ENCODE results near the gene SLC25A22. TPM values are rescaled to one million over a fixed set of nuclear protein-coding genes. Genes with fewer than 3 reads are reported as not detected.

Gene SLC25A22
- total and polyA plus RNA-seq, 4 donors, result 3.2 to 12.9 (median 7.9) TPM

DNA sequence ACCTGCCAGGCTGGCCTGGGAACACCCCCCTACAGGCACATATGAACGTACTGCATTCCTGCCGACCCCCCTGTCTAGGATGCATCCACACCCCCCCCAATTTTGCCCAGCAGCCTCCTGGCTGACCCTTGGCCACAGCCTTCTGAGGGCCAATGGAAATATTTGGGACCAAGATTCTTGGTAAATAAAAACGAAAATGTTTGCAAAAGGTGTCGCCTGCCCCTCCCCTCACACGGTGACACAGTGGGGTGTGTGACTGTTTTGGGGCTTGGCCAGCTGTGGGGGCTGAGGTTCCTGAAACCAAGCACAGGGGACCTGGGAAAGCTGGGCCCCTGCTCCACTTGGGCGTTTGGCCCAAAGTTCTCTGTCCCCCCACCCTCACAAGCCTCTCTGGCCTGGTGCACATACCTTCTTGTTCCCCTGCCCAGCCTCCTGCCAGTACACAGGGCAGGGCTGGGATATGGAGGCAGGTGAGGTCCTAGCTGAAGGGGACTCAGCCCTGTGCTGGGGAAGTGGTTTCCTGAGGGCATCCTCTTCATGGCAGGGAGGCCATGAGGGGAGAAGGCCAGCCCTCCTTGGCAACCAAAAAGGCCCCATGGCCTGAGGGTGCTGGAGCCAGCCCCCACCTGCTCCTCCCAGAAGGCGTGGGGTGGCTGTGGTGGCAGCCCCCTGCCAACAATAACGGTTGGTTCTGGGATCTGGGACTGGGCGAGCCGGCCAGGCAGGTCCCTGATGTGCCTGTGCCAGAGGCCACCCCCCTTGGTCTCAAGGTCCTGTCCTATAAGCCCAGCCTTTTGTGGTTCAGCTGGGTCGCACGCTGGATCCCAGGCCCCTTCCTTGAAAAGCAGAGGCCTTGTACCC is 27.5 kb upstream of the SLC25A22 start:
- intact Hi-C loops (cut with DNase I), result no loop called here
- H3K36me3 ChIP-seq (ENCODE audit: control insufficient read depth in 1 of 2, insufficient read depth in 2 of 2, low read length in 1 of 2), result peaks cover 0 to 6% of the 10 kb centered on the region in 2 donors
- no peak for ATAC-seq (ENCODE audit: low FRiP score)
- no peaks in the 10 kb centered on the region for H3K9me3 ChIP-seq (ENCODE audit: control insufficient read depth, low read length)
- H3K4me1 ChIP-seq (ENCODE audit: control insufficient read depth in 1 of 2, insufficient read depth in 2 of 2, low read length in 2 of 2), result no peaks in the 10 kb centered on the region
- no peaks in the 10 kb centered on the region for H3K27me3 ChIP-seq (ENCODE audit: control insufficient read depth in 1 of 2, insufficient read depth in 2 of 2, low read length in 1 of 2)
- WGBS, 2 donors, result 67 to 69% methylated on average over 11 to 12 of the region's 12 CpGs
- H3K4me3 ChIP-seq (ENCODE audit: low read length in 2 of 2), result no peak overlapping the region
- DNase-seq, result no peak
- H3K27ac ChIP-seq (ENCODE audit: low read depth in 1 of 2, low read length in 2 of 2), result no peak overlapping the region

DNA sequence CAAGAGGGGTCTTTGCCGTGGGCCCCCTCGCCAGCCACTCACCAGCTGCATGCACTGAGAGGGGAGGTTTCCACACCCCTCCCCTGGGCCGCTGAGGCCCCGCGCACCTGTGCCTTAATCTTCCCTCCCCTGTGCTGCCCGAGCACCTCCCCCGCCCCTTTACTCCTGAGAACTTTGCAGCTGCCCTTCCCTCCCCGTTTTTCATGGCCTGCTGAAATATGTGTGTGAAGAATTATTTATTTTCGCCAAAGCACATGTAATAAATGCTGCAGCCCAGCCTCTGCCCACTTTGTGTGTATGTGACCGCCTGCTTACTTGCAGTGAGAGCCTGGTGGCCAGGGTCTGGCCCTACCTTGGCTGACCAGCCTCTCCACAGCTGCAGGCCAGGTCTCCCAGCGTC is 26.9 kb upstream of the SLC25A22 start:
- no peak for DNase-seq
- Histone ChIP-seq H3K27ac (ENCODE audit: low read depth in 1 of 2, low read length in 2 of 2) (no peak overlapping the region), H3K27me3 (ENCODE audit: control insufficient read depth in 1 of 2, insufficient read depth in 2 of 2, low read length in 1 of 2) (no peaks in the 10 kb centered on the region), H3K36me3 (ENCODE audit: control insufficient read depth in 1 of 2, insufficient read depth in 2 of 2, low read length in 1 of 2) (peaks cover 0 to 6% of the 10 kb centered on the region in 2 donors), H3K4me1 (ENCODE audit: control insufficient read depth in 1 of 2, insufficient read depth in 2 of 2, low read length in 2 of 2) (no peaks in the 10 kb centered on the region), H3K9me3 (ENCODE audit: control insufficient read depth, low read length) (no peaks in the 10 kb centered on the region), H3K4me3 (ENCODE audit: low read length in 2 of 2) (no peak overlapping the region)
- 81% methylated on average over 11 of the region's 11 CpGs for WGBS, 2 donors
- ATAC-seq (ENCODE audit: low FRiP score), result no peak
- intact Hi-C loops (cut with DNase I), result no loop called here

DNA sequence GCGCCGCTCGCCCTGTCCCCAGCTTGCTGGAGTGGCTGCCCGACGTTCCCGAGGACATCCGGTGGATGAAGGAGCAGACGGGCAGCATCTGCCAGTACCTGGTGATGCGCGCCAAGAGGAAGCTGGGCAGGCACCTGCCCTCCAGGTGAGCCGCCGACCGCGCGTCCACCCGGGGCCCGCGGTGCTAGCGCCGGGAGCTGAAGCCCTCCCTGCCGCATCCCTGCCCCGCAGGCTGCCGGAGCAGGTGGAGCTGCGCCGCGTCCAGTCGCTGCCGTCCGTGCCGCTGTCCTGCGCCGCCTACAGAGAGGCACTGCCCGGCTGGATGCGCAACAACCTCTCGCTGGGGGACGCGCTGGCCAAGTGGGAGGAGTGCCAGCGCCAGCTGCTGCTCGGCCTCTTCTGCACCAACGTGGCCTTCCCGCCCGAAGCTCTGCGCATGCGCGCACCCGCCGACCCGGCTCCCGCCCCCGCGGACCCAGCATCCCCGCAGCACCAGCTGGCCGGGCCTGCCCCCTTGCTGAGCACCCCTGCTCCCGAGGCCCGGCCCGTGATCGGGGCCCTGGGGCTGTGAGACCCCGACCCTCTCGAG is 26.3 kb upstream of the SLC25A22 start:
- no peak for ATAC-seq (ENCODE audit: low FRiP score)
- intact Hi-C loops (cut with DNase I), result no loop called here
- Histone ChIP-seq H3K4me3 (ENCODE audit: low read length in 2 of 2) (no peak overlapping the region), H3K4me1 (ENCODE audit: control insufficient read depth in 1 of 2, insufficient read depth in 2 of 2, low read length in 2 of 2) (no peaks in the 10 kb centered on the region), H3K36me3 (ENCODE audit: control insufficient read depth in 1 of 2, insufficient read depth in 2 of 2, low read length in 1 of 2) (peaks cover 0 to 6% of the 10 kb centered on the region in 2 donors), H3K27ac (ENCODE audit: low read depth in 1 of 2, low read length in 2 of 2) (no peak overlapping the region), H3K27me3 (ENCODE audit: control insufficient read depth in 1 of 2, insufficient read depth in 2 of 2, low read length in 1 of 2) (no peaks in the 10 kb centered on the region), H3K9me3 (ENCODE audit: control insufficient read depth, low read length) (no peaks in the 10 kb centered on the region)
- WGBS, 2 donors, result 76 to 78% methylated on average over 57 to 59 of the region's 59 CpGs
- DNase-seq, result no peak

DNA sequence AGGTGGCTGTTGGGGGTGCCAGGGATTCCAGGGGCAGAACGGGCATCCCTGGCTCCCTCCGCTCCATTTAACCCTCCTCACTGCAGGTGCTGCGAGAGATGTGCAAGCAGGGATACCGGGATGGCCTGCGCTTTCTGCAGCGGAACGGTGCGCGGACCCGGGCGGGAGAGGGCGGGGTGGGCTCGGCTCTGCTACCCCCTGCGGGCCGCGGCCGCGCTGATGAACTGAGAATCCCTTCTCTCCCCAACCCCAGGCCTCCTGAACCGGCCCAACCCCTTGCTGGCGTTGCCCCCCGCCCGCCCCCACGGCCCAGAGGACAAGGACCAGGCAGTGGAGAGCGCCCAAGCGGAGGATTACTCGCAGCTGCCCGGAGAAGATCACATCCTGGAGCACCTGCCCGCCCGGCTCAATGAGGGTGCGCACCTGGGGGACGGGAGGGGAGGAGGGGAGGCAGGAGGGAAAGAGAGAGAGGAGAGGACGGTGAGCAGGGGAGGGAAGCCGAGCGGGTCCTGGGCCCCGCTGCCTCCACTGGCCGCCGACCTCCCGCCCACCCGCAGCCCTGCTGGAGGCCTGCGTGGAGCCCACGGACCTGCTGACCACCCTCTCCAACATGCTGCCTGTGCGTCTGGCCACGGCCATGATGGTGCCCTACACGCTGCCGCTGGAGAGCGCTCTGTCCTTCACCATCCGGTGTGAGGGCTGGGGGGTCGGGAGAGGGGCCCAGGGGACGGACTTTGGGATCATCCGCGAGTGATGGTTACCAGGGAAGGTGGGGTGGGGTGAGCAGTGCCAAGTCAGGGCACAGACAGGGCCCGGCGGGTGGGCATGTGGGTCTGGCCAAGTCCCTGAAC is 25.6 kb upstream of the SLC25A22 start:
- ATAC-seq (ENCODE audit: low FRiP score) (no peak), DNase-seq (no peak)
- H3K27ac ChIP-seq (ENCODE audit: low read depth in 1 of 2, low read length in 2 of 2), result no peak overlapping the region
- WGBS, 2 donors, result 85 to 89% methylated on average over 46 to 53 of the region's 53 CpGs
- H3K4me1 ChIP-seq (ENCODE audit: control insufficient read depth in 1 of 2, insufficient read depth in 2 of 2, low read length in 2 of 2), result no peaks in the 10 kb centered on the region
- intact Hi-C loops (cut with DNase I), result no loop called here
- H3K27me3 ChIP-seq (ENCODE audit: control insufficient read depth in 1 of 2, insufficient read depth in 2 of 2, low read length in 1 of 2), result no peaks in the 10 kb centered on the region
- peaks cover 0 to 6% of the 10 kb centered on the region in 2 donors for H3K36me3 ChIP-seq (ENCODE audit: control insufficient read depth in 1 of 2, insufficient read depth in 2 of 2, low read length in 1 of 2)
- no peak overlapping the region for H3K4me3 ChIP-seq (ENCODE audit: low read length in 2 of 2)
- H3K9me3 ChIP-seq (ENCODE audit: control insufficient read depth, low read length), result no peaks in the 10 kb centered on the region

DNA sequence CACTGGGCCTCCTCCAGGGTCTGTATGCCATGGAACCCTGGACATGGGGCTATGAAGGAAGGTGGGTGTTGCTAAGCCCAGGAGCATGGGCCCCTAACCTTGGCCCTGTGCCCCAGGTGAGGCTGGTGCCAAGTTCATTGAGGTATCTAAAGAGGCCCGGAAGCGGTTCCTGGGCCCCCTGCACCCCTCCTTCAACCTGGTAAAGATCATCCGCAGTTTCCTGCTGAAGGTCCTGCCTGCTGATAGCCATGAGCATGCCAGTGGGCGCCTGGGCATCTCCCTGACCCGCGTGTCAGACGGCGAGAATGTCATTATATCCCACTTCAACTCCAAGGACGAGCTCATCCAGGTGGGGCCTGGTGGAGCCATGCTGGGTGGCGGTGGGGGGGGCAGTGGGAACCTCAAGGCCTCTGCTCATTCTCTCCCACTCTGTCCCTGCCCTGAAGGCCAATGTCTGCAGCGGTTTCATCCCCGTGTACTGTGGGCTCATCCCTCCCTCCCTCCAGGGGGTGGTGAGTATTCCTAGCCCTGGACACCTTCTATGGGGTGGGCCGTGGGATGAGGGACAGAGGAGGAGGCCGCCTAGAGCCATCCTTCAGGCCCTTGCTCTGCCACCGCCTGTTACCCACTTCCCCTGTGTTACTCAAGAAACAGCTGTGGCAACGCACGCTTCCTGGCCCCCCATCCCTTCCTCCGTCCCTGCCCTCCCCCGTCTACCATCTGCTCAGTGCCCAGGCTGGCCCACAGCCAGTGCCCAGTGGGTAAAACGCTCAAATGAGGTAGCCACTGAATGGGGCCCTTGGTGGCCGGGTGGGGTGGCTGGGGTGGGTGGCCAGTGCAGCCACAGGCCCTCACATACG is 23.7 kb upstream of the SLC25A22 start:
- DNase-seq, result no peak
- 51 to 59% methylated on average over 21 to 22 of the region's 22 CpGs for WGBS, 2 donors

DNA sequence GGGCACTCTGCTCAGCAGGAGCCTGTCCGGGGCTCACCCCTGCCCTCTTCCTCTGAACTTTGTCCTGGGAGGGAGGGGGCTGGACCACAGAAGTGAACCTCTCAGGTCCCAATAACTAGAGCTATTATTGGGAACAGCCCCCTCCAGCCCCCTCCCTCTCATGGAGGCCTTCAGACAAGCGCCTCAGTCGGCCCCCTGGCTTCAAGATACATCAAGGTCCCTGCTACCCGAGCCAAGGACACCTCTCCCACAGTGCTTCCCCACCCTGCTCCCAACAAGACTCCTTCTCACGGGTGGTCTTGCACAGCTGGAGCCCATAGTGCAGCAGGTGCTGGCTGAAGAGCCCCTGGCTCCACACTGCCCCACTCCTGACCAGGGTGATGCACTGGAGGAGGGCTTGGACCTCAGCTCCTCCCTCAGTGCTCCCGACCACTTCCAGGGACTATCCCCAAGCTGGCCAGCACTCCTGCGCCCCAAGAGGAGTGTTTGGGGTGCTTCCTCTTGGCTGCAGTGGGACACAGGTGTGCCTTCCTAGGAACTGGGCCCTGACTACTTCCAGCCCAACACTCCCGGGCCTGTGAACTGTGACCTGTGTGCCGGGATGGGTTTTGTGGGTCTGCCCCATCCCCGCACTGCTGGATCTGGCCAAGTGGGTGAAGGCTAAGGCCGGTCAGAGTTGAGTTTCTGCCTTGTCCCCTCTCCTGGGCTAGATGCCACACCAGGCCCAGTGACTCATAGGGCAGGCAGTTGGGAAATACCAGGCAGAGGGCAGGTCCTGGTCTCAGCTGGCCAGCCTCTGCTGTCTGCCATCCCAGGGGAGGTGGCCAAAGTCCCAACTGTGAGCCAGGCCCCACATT is 22.8 kb upstream of the SLC25A22 start:
- H3K36me3 ChIP-seq (ENCODE audit: control insufficient read depth in 1 of 2, insufficient read depth in 2 of 2, low read length in 1 of 2), result peaks cover 0 to 6% of the 10 kb centered on the region in 2 donors
- H3K4me3 ChIP-seq (ENCODE audit: low read length in 2 of 2), result peak overlapping the region; percentile 73 to 98
- DNase-seq, result peak; percentile 93 to 95
- peak overlapping the region in 1 of 2 donors; percentile 89 for H3K27ac ChIP-seq (ENCODE audit: low read depth in 1 of 2, low read length in 2 of 2)
- H3K27me3 ChIP-seq (ENCODE audit: control insufficient read depth in 1 of 2, insufficient read depth in 2 of 2, low read length in 1 of 2), result no peaks in the 10 kb centered on the region
- H3K9me3 ChIP-seq (ENCODE audit: control insufficient read depth, low read length), result no peaks in the 10 kb centered on the region
- no peaks in the 10 kb centered on the region for H3K4me1 ChIP-seq (ENCODE audit: control insufficient read depth in 1 of 2, insufficient read depth in 2 of 2, low read length in 2 of 2)
- ATAC-seq (ENCODE audit: low FRiP score), result peak; percentile 69
- intact Hi-C loops (cut with DNase I), result no loop called here
- WGBS, 2 donors, result 15 to 24% methylated on average over 11 of the region's 11 CpGs

More for the DNA sequence above, 23.7 kb upstream of the SLC25A22 start:
- no peak overlapping the region for H3K4me3 ChIP-seq (ENCODE audit: low read length in 2 of 2)
- no peaks in the 10 kb centered on the region for H3K4me1 ChIP-seq (ENCODE audit: control insufficient read depth in 1 of 2, insufficient read depth in 2 of 2, low read length in 2 of 2)
- intact Hi-C loops (cut with DNase I), result no loop called here
- no peaks in the 10 kb centered on the region for H3K27me3 ChIP-seq (ENCODE audit: control insufficient read depth in 1 of 2, insufficient read depth in 2 of 2, low read length in 1 of 2)
- H3K9me3 ChIP-seq (ENCODE audit: control insufficient read depth, low read length), result no peaks in the 10 kb centered on the region
- ATAC-seq (ENCODE audit: low FRiP score), result no peak
- peaks cover 0 to 6% of the 10 kb centered on the region in 2 donors for H3K36me3 ChIP-seq (ENCODE audit: control insufficient read depth in 1 of 2, insufficient read depth in 2 of 2, low read length in 1 of 2)
- H3K27ac ChIP-seq (ENCODE audit: low read depth in 1 of 2, low read length in 2 of 2), result peak overlapping the region in 1 of 2 donors; percentile 34

DNA sequence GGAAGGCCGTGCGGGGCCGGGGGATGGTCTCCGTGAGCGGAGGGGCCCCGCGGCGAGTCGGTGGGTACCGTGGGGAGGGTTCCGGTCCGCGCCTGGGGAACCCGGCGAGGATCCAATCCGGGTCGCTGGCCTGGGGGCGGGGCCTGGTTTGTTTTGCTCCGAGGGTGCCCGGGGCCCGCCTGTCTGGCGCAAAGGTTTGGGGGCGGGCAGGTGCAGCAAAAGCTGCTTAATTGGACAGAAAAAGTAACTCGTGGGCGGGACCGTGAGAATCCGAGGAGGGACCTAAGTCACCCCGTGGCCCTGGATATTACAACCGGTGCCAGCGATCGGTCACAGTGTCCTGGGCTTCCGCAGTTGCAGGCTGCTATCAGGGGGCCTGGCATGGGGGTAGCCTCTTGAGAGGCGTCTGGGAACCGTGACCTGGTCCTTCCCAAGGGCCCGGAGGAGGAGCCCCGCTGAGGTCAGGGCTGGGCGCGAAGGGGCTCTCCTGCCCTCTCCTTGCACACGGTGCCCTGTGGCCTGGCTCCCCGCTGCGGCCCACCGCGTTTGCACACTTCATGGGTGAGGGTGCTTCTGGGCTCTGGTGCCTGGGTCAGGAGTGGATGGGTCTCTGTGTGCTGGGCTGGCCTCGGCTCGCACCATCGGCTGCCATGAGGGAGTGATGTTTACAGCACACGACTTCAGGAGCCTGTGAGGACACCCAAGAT is 22.0 kb upstream of the SLC25A22 start:
- Histone ChIP-seq H3K36me3 (ENCODE audit: control insufficient read depth in 1 of 2, insufficient read depth in 2 of 2, low read length in 1 of 2) (peaks cover 0 to 4% of the 10 kb centered on the region in 2 donors), H3K9me3 (ENCODE audit: control insufficient read depth, low read length) (no peaks in the 10 kb centered on the region), H3K27ac (ENCODE audit: low read depth in 1 of 2, low read length in 2 of 2) (peak overlapping the region; percentile 89 to 95), H3K27me3 (ENCODE audit: control insufficient read depth in 1 of 2, insufficient read depth in 2 of 2, low read length in 1 of 2) (no peaks in the 10 kb centered on the region), H3K4me3 (ENCODE audit: low read length in 2 of 2) (peak overlapping the region; percentile 73 to 98), H3K4me1 (ENCODE audit: control insufficient read depth in 1 of 2, insufficient read depth in 2 of 2, low read length in 2 of 2) (no peaks in the 10 kb centered on the region)
- intact Hi-C loops (cut with DNase I), result no loop called here
- 1 to 2% methylated on average over 38 to 47 of the region's 47 CpGs for WGBS, 2 donors
- peak; percentile 68 for ATAC-seq (ENCODE audit: low FRiP score)
- DNase-seq, result peak; percentile 94 to 95

All from aorta (tissue), 5 donors.